ENCODE measurements around the gene SLC22A4. TPM values are rescaled to one million over a fixed set of nuclear protein-coding genes. Genes with fewer than 3 reads are reported as not detected.

SLC22A4 gene
- total RNA-seq, 1 donor from 2014 or later: 8.5 TPM

DNA sequence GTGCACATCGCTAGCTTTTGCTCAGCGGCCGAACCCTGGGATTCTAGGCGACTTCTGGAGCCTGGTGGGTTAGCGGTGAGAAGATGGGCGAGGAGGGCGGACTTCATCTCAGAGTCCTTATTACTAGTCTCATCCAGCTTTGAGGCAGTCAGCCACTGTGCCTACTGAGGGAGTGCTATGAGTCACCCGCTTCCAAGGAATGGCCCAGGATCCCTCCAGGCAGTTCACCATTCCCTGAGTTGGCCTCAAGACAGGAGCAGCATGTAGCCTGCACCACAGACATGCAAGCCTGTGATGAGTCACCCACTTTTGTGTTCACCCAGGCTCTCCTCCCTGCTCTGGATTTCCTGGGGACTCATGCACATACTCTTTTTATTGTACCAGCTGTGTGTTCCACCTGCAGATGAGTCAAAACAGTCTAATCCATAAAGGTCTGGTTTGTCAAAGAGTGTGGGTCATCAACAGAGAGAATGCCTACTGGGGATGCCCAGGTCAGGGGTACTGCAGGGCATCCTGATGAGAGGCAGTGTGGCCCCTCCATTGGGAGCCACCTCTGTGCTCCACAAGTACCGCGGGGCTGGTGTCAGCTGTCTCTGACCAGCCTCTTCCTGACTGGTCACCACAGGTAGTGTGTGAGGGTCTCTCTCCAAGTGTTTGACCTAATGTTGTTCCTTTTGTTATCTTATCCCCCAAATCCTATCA, 95.5 kb downstream of the SLC22A4 start:
- no peaks in the 10 kb centered on the region for H3K27me3 ChIP-seq (ENCODE audit: low read depth)
- DNase-seq (no peak), ATAC-seq (no peak)
- H3K4me3 ChIP-seq: no peak overlapping the region
- TF ChIP-seq, protein P1, sequence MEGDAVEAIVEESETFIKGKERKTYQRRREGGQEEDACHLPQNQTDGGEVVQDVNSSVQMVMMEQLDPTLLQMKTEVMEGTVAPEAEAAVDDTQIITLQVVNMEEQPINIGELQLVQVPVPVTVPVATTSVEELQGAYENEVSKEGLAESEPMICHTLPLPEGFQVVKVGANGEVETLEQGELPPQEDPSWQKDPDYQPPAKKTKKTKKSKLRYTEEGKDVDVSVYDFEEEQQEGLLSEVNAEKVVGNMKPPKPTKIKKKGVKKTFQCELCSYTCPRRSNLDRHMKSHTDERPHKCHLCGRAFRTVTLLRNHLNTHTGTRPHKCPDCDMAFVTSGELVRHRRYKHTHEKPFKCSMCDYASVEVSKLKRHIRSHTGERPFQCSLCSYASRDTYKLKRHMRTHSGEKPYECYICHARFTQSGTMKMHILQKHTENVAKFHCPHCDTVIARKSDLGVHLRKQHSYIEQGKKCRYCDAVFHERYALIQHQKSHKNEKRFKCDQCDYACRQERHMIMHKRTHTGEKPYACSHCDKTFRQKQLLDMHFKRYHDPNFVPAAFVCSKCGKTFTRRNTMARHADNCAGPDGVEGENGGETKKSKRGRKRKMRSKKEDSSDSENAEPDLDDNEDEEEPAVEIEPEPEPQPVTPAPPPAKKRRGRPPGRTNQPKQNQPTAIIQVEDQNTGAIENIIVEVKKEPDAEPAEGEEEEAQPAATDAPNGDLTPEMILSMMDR (IDR thresholded peaks at IDR 0.05): no peak
- H3K36me3 ChIP-seq: peaks cover 36% of the 10 kb centered on the region
- H3K9me3 ChIP-seq: no peaks in the 10 kb centered on the region
- peaks cover 52% of the 10 kb centered on the region for H3K4me1 ChIP-seq
- intact Hi-C loops (cut with DNase I): loop anchor here (5.0 kb wide), 1 partner anchor 113 kb away; no protein-coding TSS in a partner anchor
- H3K27ac ChIP-seq: peak overlapping the region; percentile 84

DNA sequence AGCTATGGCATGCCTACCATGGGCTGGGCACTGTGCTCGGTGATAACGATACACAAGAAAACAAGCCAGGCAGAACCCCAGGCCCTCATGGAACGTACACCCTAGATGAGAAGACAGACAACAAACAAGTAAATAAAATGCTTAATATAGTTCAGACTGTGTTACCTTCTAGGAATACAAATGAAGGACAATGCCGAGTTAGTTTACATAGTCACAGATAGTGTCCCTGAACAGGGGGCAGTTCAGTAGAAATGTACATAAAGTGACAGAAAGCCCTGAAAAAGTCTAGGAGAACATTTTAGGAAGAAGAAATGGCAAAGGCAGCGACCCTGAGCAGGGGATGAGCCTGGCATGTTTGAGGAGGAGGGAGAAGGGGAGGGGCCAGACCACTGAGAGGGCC, 97.1 kb downstream of the SLC22A4 start:
- intact Hi-C loops (cut with DNase I): no loop called here
- ATAC-seq (no peak), DNase-seq (no peak)
- H3K27ac ChIP-seq: no peak overlapping the region
- H3K27me3 ChIP-seq (ENCODE audit: low read depth): no peaks in the 10 kb centered on the region
- H3K4me3 ChIP-seq: no peak overlapping the region
- peaks cover 41% of the 10 kb centered on the region for H3K36me3 ChIP-seq
- peaks cover 39% of the 10 kb centered on the region for H3K4me1 ChIP-seq
- TF ChIP-seq, protein P1 (IDR thresholded peaks at IDR 0.05): no peak
- H3K9me3 ChIP-seq: no peaks in the 10 kb centered on the region

DNA sequence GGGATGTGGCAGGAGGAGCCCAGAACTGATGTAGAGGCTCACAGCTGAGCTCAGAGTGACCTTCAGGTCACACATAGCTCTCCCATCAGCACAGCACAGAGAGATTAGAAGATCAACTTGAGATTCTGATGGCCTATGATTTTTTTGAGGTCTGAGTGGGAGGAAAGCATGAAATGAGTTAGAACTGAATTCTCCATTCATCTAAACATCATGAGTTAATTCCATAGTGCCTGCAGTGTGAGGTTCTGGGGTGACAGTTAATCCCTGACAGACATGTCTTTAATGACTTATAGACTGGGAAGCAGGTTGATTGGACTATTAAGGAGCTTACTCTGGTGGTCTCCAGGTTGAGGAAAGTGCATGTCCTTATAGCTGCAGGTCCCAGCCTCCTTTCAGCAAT, 97.7 kb downstream of the SLC22A4 start:
- H3K4me1 ChIP-seq: peaks cover 33% of the 10 kb centered on the region
- no peak for ATAC-seq
- intact Hi-C loops (cut with DNase I): no loop called here

DNA sequence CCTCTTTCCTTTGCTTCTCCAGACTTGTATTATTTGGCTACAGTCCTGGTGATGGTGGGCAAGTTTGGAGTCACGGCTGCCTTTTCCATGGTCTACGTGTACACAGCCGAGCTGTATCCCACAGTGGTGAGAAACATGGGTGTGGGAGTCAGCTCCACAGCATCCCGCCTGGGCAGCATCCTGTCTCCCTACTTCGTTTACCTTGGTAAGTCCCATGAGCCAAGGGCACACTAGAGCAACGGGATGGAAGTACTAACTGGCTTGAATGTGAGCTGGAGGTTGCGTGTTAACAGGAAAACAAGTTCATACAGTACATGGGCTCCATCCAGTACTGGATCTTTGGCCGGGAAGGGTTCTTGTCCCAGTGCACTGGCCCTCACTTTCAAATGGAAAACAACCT, 98.2 kb downstream of the SLC22A4 start:
- H3K4me1 ChIP-seq: peaks cover 28% of the 10 kb centered on the region
- no peak for ATAC-seq

More for the DNA sequence above, 97.7 kb downstream of the SLC22A4 start:
- no peak overlapping the region for H3K4me3 ChIP-seq
- no peaks in the 10 kb centered on the region for H3K9me3 ChIP-seq
- DNase-seq: no peak
- TF ChIP-seq, protein P1 (IDR thresholded peaks at IDR 0.05): no peak
- H3K36me3 ChIP-seq: peaks cover 44% of the 10 kb centered on the region
- no peaks in the 10 kb centered on the region for H3K27me3 ChIP-seq (ENCODE audit: low read depth)
- no peak overlapping the region for H3K27ac ChIP-seq

DNA sequence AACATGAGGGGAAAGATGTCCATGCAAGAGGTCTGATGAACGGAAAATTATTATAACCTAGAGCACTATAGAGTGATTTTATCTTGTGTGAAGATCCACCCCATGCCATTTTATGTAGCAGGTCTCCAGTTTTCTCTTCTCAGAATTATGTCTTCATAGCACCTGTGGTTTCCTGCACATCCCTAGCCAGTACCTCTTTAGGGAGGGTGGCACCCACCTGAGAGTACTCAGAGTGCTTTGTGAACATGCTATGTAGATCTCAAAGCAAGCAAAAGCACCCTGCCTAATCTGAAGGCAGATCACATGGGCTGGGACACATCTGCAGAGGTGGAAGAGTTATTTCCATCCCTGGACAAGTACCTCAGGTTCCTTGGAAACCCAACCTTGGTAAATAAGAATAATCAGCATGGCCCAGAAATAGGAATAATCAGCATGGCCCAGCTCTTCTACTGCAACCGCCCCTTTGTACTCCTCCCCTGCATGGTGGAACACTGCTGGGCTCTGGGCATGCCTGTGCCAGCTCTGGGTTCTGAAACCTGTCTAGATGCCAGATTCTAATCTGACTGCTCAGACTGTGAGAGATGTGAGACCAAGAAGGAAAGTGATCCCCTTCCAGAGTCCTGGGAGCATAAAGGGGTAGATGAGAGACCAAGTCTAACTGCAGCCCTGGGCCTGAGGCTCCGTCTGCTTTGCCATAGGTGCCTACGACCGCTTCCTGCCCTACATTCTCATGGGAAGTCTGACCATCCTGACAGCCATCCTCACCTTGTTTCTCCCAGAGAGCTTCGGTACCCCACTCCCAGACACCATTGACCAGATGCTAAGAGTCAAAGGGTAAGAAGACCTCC, 99.0 kb downstream of the SLC22A4 start:
- peaks cover 44% of the 10 kb centered on the region for H3K36me3 ChIP-seq
- no peaks in the 10 kb centered on the region for H3K9me3 ChIP-seq

More for the DNA sequence above, 98.2 kb downstream of the SLC22A4 start:
- DNase-seq: no peak
- intact Hi-C loops (cut with DNase I): no loop called here
- Histone ChIP-seq H3K4me3 (no peak overlapping the region), H3K36me3 (peaks cover 44% of the 10 kb centered on the region), H3K9me3 (no peaks in the 10 kb centered on the region), H3K27me3 (ENCODE audit: low read depth) (no peaks in the 10 kb centered on the region), H3K27ac (no peak overlapping the region)
- TF ChIP-seq, protein P1 (IDR thresholded peaks at IDR 0.05): no peak

More for the DNA sequence above, 99.0 kb downstream of the SLC22A4 start:
- no peak overlapping the region for H3K4me3 ChIP-seq
- intact Hi-C loops (cut with DNase I): no loop called here
- ATAC-seq: no peak
- H3K4me1 ChIP-seq: peaks cover 20% of the 10 kb centered on the region
- TF ChIP-seq, protein P1 (IDR thresholded peaks at IDR 0.05): no peak
- no peak for DNase-seq
- H3K27ac ChIP-seq: no peak overlapping the region
- no peaks in the 10 kb centered on the region for H3K27me3 ChIP-seq (ENCODE audit: low read depth)

Small RNA genes lying within 50 kb of the gene (microRNA-seq; reads per million reads assigned to microRNA genes)
- gene MIR3936 (ENCODE audit: borderline number of aligned reads): not detected

Other genes starting within 250 kb of the SLC22A4 start
- gene IL3, start 233.7 kb upstream of the SLC22A4 start, total RNA-seq: not detected
- 3.9 TPM for gene CSF2, start 220.6 kb upstream of the SLC22A4 start, total RNA-seq
- 75.7 TPM for gene P4HA2, start 66.5 kb upstream of the SLC22A4 start, total RNA-seq
- 6.7 TPM for gene PDLIM4, start 36.7 kb upstream of the SLC22A4 start, total RNA-seq
- gene SLC22A5, start 75.3 kb downstream of the SLC22A4 start, total RNA-seq: 12.6 TPM
- 81.2 TPM for gene IRF1, start 196.4 kb downstream of the SLC22A4 start, total RNA-seq
- gene IL5, start 249.1 kb downstream of the SLC22A4 start, total RNA-seq: not detected